ENCODE data around the gene MORN1.
"Not testable (repeated sequence)": the region's sequence is repeated elsewhere in the genome, so short reads cannot be mapped to it uniquely, and the experiment has no call there.

The MORN1 gene

GRCh38 chr1:2344744-2345296, 46.5 kb downstream of the MORN1 start:
- no peak overlapping the region for H3K4me3 ChIP-seq (ENCODE audit: low read length)
- DNase-seq (ENCODE audit: low read depth, low spot score), result no peak

- no peak for DNase-seq (ENCODE audit: low read depth, low spot score)
These were observed 47.2 kb downstream of the MORN1 start for GRCh38 chr1:2344121-2344681.

GRCh38 chr1:2343023-2343935, 48.1 kb downstream of the MORN1 start:
- DNase-seq (ENCODE audit: low read depth, low spot score), result no peak
- no peak overlapping the region for H3K4me3 ChIP-seq (ENCODE audit: low read length)

More at GRCh38 chr1:2344121-2344681, 47.2 kb downstream of the MORN1 start:
- H3K4me3 ChIP-seq (ENCODE audit: low read length), result no peak overlapping the region

GRCh38 chr1:2342384-2343022, 48.9 kb downstream of the MORN1 start:
- H3K4me3 ChIP-seq (ENCODE audit: low read length), result no peak overlapping the region
- DNase-seq (ENCODE audit: low read depth, low spot score), result no peak

GRCh38 chr1:2341706-2342383, 49.5 kb downstream of the MORN1 start:
- no peak overlapping the region for H3K4me3 ChIP-seq (ENCODE audit: low read length)
- DNase-seq (ENCODE audit: low read depth, low spot score), result no peak

- no peak overlapping the region for H3K4me3 ChIP-seq (ENCODE audit: low read length)
- no peak for DNase-seq (ENCODE audit: low read depth, low spot score)
These were observed 50.5 kb downstream of the MORN1 start for GRCh38 chr1:2340918-2341254.

GRCh38 chr1:2340086-2340917, 51.1 kb downstream of the MORN1 start:
- no peak for DNase-seq (ENCODE audit: low read depth, low spot score)
- H3K4me3 ChIP-seq (ENCODE audit: low read length), result no peak overlapping the region

GRCh38 chr1:2339206-2340085, 51.9 kb downstream of the MORN1 start:
- H3K4me3 ChIP-seq (ENCODE audit: low read length), result no peak overlapping the region
- no peak for DNase-seq (ENCODE audit: low read depth, low spot score)

GRCh38 chr1:2337501-2337900, 53.9 kb downstream of the MORN1 start:
- DNase-seq (ENCODE audit: low read depth, low spot score), result no peak
- H3K4me3 ChIP-seq (ENCODE audit: low read length), result no peak overlapping the region

- DNase-seq (ENCODE audit: low read depth, low spot score), result no peak
- no peak overlapping the region for H3K4me3 ChIP-seq (ENCODE audit: low read length)
These were observed 54.3 kb downstream of the MORN1 start for GRCh38 chr1:2337081-2337480.

GRCh38 chr1:2336499-2336898, 54.9 kb downstream of the MORN1 start:
- H3K4me3 ChIP-seq (ENCODE audit: low read length), result no peak overlapping the region
- no peak for DNase-seq (ENCODE audit: low read depth, low spot score)

- DNase-seq (ENCODE audit: low read depth, low spot score), result no peak
These were observed 55.5 kb downstream of the MORN1 start for GRCh38 chr1:2335721-2336455.

GRCh38 chr1:2334883-2335534, 56.3 kb downstream of the MORN1 start:
- DNase-seq (ENCODE audit: low read depth, low spot score), result no peak
- no peak overlapping the region for H3K4me3 ChIP-seq (ENCODE audit: low read length)

More at GRCh38 chr1:2335721-2336455, 55.5 kb downstream of the MORN1 start:
- no peak overlapping the region for H3K4me3 ChIP-seq (ENCODE audit: low read length)

- H3K4me3 ChIP-seq (ENCODE audit: low read length), result no peak overlapping the region
- DNase-seq (ENCODE audit: low read depth, low spot score), result no peak
These were observed 57.0 kb downstream of the MORN1 start for GRCh38 chr1:2334366-2334765.

GRCh38 chr1:2331580-2331979, 59.8 kb downstream of the MORN1 start:
- not testable (repeated sequence) for DNase-seq (ENCODE audit: low read depth, low spot score); H3K4me3 ChIP-seq (ENCODE audit: low read length)

GRCh38 chr1:2331200-2331544, 60.2 kb downstream of the MORN1 start:
- no peak for DNase-seq (ENCODE audit: low read depth, low spot score)
- H3K4me3 ChIP-seq (ENCODE audit: low read length), result no peak overlapping the region

Data from Jurkat, Clone E6-1 (cell line).